Loucy (cell line): ENCODE data around the gene ESRRA.

ENCODE experiments used
- EZH2phosphoT487 ChIP-seq: fragments of 200-600 bp; IDR thresholded peaks from 2 replicates; pipeline ENCODE4 v1.6.1; 2018; ENCODE audit warnings: antibody characterized with exemption, mild to moderate bottlenecking, moderate library complexity, borderline replicate concordance
- TF ChIP-seq, protein P1 (sequence below): fragments of 200-600 bp; sonication (generic); conservative IDR thresholded peaks from 2 replicates; pipeline ENCODE4 v1.5.1; 2014; ENCODE audit warnings: mild to moderate bottlenecking, antibody characterized with exemption, low read length

- TF ChIP-seq, protein P1, sequence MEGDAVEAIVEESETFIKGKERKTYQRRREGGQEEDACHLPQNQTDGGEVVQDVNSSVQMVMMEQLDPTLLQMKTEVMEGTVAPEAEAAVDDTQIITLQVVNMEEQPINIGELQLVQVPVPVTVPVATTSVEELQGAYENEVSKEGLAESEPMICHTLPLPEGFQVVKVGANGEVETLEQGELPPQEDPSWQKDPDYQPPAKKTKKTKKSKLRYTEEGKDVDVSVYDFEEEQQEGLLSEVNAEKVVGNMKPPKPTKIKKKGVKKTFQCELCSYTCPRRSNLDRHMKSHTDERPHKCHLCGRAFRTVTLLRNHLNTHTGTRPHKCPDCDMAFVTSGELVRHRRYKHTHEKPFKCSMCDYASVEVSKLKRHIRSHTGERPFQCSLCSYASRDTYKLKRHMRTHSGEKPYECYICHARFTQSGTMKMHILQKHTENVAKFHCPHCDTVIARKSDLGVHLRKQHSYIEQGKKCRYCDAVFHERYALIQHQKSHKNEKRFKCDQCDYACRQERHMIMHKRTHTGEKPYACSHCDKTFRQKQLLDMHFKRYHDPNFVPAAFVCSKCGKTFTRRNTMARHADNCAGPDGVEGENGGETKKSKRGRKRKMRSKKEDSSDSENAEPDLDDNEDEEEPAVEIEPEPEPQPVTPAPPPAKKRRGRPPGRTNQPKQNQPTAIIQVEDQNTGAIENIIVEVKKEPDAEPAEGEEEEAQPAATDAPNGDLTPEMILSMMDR: no peak
- no peak for TF ChIP-seq EZH2phosphoT487
Observed at GRCh38 chr11:64259533-64260067, 45.7 kb upstream of the ESRRA start.
